NCI-H1930 (cell line): ENCODE data around the gene ANKH.

ENCODE experiments used
- DNase-seq, 2 experiments: peaks; one replicate each; lab custom pipeline; 2025; lab: John Stamatoyannopoulos, UW

ANKH gene

GRCh38 chr5:14790911-14791310 is 80.7 kb downstream of the ANKH start:
- no peak for DNase-seq

DNA sequence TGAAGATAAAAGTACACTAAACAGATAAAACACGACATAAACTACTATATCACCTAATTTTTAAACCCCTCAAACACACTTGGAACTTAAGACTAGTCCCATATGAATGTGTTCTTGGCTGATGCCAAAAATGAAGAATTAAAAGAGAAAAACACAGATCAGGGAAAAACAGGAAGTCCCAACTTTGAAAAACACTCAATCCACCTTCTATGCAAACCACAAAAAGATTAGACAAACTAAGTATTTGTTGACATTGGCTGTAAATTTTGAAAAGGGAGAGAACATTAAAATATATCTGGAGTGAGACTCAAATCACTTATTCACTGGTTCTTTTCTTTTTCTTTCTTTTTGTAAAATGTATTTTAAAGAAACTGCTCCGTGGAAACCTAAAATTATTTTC is 81.4 kb downstream of the ANKH start:
- no peak for DNase-seq

- no peak for DNase-seq
These were observed 83.6 kb downstream of the ANKH start for GRCh38 chr5:14787801-14788579.

DNA sequence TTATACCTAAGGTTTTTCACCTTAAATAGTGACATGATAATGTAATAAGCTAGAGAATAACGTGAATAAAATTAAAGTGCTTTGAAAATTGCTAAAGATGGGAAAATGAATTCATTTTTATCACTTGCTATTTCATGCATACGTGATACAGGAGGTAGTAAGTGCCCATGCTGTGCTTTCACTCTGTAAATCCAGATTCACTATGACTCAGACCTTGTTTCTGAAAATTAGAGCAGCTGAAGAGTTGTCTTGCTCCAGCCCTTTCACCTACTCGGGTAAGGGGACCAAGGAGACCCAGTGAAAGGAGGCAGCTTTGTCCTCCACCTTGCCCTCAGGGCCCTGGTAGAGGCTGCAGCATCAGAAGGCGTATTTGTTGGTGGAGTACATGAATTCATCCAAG is 87.9 kb downstream of the ANKH start:
- no peak for DNase-seq

DNA sequence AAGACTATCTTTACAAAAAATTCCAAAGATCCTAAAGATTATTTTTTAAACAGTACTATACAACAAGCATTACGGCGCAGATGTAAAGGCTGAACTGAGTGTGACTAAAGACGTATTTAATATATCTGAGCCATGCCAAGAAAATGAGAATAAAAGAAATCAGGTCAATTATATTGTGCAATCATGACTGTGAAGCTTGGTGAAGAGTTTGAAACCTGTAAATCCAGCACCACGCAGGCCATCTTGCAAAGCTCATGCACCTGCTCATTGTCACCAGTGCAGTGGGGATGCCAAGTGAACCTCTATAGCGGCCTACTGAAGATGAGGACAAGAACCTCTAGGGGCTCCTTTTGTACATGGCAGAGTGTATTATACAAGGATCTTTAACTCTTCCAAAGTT is 89.0 kb downstream of the ANKH start:
- no peak for DNase-seq

DNA sequence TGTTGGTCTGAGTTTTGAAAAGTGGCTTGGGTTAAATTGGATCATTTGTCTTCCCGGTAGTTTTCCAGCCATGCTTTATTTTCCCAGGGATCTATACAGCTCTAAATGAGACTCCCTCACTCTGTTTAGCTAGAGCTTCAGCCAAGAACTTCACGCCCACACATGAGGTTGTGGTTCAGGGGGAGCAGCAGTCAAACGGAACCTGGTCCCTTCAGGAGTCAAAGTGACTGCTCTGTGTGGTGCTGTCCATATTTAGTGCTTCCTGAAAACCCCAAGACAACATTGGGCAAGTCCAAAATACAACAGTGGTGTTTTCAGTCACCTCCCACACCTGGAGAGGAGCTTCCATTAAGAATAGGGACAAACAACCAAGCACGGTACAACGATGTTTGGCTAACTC is 90.5 kb downstream of the ANKH start:
- no peak for DNase-seq

DNA sequence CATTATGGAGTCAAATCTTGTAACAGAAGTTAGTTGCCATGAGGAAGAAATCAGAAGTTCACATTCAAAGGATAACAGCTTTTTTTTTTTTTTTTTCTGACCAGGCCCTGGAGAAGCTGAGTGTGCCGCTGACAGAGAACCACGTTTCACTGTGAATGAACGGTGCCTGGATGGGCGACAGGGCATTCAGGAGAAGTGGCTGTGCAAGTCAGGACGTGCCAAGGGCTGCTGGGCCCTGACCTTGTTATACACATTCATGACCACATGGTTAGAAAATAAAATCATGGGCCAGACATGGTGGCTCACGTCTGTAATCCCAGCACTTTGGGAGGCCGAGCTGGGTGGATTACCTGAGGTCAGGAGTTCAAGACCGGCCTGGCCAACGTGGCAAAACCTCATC is 91.6 kb downstream of the ANKH start:
- no peak for DNase-seq

DNA sequence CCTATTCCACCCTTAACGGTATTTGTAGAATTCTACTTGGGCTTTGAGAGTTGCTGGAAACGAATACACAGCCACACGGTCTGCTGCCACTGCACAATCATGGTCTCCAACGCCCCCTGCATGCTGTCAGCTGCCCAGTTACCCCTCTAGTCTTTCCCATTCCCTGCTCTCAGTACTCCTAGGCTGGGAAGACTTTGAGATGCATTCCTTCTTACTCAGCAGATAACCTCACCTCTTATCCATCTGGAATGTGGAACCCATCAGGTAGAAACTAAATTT is 92.8 kb downstream of the ANKH start:
- DNase-seq, result no peak

DNA sequence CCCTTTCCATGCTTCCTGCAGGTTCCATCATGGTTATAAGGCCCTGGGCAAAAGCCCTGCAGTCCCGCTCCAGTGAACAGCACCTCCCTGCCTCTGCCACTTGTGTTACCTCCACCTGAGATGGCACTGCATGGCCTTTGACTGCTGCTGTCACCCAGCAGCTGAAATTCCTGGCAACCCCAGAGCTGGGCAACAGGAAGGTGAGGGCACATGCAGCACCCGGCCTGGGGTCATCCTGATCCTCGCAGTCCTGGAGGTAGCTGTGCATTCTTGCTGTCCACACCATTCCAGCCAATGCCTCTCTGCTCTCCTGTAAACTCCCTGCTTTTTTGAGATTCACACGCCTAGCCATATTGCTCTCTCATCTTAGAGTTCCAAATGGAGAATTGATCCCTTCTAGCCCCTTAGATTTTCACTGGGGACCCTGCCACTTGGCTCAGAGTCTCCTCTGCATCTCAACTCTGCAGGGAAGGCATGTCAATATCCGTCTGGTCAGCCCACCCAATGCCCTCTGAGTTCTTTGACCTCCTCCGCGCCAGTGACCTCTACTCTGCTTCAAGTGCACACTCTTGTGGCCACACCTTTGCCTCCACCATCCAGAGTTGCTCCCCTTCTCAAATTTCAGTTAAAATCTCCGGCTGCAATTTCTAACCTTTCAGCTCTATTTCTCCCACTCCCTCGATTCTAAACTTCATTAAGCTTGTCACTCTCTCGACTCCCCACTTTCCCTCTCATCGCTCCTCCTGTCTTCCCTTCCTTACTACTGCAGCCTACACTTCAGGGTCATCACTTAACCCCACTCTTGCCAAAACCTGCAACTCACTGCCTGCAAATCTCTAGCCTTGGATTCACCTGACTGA is 93.4 kb downstream of the ANKH start:
- DNase-seq, result no peak

DNA sequence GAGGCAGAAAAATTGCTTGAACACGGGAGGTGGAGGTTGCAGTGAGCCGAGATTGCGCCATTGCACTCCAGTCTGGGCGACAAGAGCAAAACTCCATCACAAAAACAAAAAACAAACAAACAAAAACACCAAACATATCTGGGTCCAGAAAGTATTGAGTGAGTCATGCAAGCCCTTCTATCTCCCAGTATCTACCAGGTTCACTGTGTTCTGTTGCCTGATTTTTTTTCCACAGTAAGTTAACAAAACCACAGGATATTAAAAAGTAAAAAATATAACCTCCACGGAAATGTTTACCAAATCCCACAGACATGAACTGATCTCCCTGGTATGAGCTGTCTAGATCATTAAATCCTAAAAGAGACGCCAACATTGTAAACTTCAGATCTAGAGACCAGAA is 94.4 kb downstream of the ANKH start:
- no peak for DNase-seq

GRCh38 chr5:14776602-14777001 is 95.0 kb downstream of the ANKH start:
- DNase-seq, result no peak

DNA sequence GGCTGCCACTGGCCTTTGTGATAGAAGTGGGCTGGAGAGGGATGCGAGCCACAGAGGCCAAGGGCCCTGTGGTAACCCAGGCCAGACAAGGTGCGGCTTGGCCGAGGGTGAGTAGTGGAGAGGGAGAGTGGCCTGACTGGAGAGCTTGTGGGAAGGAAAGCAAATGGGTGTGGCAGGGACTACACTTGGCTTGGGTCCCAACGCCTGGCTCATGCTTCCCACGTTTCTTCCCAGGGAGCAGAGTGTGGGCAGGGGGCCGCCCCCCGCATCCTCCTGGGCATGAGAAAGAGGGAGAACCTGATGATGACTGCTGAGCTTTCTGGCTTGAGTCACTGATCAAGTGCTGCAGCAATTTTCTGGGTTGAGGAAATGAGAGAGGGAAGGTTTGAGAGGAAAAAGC is 95.7 kb downstream of the ANKH start:
- no peak for DNase-seq

- no peak for DNase-seq
These were observed 98.0 kb downstream of the ANKH start for GRCh38 chr5:14773588-14773987.

DNA sequence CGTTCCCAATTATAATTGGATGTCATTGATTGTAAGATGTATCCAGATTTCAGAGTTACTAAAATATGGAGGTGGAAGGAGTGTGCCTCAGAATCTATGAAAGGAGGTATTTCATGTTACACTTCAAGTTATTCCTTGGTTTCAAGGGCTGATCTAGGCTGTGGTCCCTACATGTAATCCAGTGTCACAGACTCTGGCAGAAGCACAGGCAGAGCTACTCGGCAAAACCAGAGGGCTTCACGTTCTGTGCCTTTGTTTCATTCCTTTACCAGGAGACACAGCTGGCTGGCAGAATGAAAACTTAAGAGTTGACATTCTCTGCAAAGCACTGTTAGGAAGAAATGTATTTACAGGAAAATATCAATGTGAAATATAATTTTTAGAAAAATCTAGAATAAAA is 99.6 kb downstream of the ANKH start:
- DNase-seq, result no peak

DNA sequence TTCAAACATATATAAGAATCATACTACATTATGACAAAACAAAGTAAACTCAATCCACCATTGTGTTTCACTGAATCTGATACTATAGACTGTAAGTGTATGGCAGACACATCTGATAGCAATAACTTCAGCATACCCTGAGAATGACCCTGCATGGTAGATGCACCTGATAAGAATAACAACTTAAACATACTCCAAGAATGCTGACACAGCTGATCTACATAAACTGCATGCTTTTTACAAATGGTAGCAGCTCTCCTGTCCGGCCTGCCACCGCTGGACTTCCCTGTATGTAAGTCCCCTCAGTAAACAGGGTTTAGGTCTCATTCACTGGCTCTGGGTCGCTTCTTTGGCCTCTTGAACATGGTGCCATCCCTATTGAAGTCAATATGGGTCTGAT is 100.4 kb downstream of the ANKH start:
- DNase-seq, result no peak

- DNase-seq, result no peak
These were observed 102.8 kb downstream of the ANKH start for GRCh38 chr5:14768508-14769365.

DNA sequence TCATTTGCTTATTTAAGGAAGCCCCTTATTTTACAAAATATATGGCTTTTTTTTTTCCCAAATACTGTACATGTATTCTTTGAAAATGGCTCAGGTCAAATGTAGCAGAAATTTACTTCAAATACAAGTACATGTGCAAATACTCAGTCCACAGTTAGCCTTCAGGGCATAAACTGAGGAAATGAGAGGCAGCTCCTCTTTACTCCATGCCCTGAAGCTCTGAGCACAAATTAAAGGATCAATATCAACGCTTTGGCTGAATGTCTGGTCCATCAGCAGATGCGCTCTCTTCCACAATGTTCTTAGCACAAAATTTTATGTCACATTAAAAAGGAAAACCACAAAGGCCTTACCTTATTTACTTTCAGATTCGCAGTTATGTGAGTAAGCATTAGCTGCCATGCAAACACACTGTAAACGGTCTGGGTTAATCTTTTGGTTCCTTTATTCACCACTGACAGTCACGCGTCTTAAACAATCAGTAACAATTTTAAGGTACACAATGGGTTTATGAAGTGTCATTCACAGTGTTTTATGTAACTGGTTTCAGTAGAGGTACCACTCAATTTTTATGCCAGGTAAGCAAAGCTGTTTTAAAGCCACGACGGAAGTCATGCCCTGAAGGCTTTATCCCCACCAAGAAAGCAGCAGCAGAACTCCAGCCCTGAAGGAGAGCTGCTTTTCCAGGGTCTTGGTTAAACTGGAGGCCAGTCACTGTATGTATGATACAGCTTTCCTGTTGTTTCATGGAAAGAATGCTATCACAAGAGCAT is 103.7 kb downstream of the ANKH start:
- DNase-seq, result peak; percentile 47 to 63

DNA sequence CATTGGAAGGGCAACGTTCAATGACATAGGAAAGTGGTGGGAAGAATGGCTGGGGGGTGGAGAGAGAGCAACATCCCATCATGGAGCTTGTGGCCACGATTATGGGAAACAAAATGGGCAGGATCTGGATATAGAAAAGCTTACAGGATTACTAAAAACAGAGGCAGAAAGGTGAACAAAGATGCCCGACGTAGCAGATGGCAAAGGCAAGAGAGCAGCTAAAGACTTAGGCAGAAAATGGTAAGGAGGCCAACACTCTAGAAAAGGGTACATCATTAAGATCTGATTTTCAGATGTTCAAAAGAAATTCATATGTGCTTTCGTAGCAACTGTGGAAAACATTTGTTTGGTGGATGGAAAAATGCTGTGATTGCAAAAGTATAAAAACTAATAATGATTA is 104.5 kb downstream of the ANKH start:
- no peak for DNase-seq

GRCh38 chr5:14766584-14766983 is 105.0 kb downstream of the ANKH start:
- DNase-seq, result no peak

GRCh38 chr5:14765587-14765986 is 106.0 kb downstream of the ANKH start:
- no peak for DNase-seq

- no peak for DNase-seq
These were observed 108.9 kb downstream of the ANKH start for GRCh38 chr5:14762549-14763216.
